ENCODE results near the gene KIAA1755.

DNA sequence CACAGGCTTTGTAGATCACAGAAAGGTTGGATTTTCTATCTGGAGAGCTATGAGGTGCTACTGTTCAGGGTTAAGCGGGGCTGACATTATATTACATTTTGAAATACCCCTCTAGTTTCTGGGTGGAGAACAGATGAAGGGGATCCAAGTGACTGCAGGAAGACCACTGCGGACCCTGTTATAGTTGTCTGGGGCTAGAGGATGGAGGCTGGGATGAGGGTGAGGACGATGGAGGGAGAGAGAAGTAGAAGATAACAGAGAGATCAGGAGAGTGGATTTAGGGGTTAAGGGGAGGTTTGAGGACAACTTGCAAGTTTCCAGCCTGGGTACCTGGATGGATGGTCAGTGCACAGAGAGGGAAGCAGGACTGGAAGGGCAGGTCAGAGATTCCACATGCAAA is 52.0 kb downstream of the KIAA1755 start:
- no peak for TF ChIP-seq POLR2A (IDR thresholded peaks at IDR 0.05)
- TF ChIP-seq, protein P1, sequence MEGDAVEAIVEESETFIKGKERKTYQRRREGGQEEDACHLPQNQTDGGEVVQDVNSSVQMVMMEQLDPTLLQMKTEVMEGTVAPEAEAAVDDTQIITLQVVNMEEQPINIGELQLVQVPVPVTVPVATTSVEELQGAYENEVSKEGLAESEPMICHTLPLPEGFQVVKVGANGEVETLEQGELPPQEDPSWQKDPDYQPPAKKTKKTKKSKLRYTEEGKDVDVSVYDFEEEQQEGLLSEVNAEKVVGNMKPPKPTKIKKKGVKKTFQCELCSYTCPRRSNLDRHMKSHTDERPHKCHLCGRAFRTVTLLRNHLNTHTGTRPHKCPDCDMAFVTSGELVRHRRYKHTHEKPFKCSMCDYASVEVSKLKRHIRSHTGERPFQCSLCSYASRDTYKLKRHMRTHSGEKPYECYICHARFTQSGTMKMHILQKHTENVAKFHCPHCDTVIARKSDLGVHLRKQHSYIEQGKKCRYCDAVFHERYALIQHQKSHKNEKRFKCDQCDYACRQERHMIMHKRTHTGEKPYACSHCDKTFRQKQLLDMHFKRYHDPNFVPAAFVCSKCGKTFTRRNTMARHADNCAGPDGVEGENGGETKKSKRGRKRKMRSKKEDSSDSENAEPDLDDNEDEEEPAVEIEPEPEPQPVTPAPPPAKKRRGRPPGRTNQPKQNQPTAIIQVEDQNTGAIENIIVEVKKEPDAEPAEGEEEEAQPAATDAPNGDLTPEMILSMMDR (IDR thresholded peaks at IDR 0.05), result no peak
